Esophagus (tissue), 2 donors: ENCODE data around the gene ELAC2. TPM values are rescaled to one million over a fixed set of nuclear protein-coding genes. Genes with fewer than 3 reads are reported as not detected.

ENCODE experiments used
- H3K27ac ChIP-seq, 2 donors: one replicate each; pipeline ENCODE4 v1.5.1; 2013; ENCODE audit warnings: low read depth in 2 of 2, mild to moderate bottlenecking in 2 of 2, inconsistent platforms in 1 of 2, low read length in 1 of 2, moderate library complexity in 1 of 2
- H3K27me3 ChIP-seq, 2 donors: one replicate each; pipeline ENCODE4 v1.6.1; 2013; ENCODE audit warnings: low read length in 2 of 2, control low read depth in 1 of 2, mild to moderate bottlenecking in 1 of 2; ENCODE audit not compliant: insufficient read depth in 2 of 2, control insufficient read depth in 1 of 2
- H3K36me3 ChIP-seq, 2 donors: one replicate each; pipeline ENCODE4 v1.6.1; 2013; ENCODE audit warnings: low read length in 1 of 2; ENCODE audit not compliant: control insufficient read depth in 2 of 2, insufficient read depth in 2 of 2
- H3K4me1 ChIP-seq, 2 donors: one replicate each; pipeline ENCODE4 v1.6.1; 2013; ENCODE audit warnings: low read length in 1 of 2; ENCODE audit not compliant: control insufficient read depth in 2 of 2, insufficient read depth in 2 of 2
- H3K4me3 ChIP-seq, 2 donors: one replicate each; pipeline ENCODE4 v1.5.1; 2013; ENCODE audit warnings: low read length in 2 of 2, mild to moderate bottlenecking in 2 of 2, low read depth in 1 of 2, moderate library complexity in 1 of 2
- H3K9me3 ChIP-seq, 2 donors: one replicate each; pipeline ENCODE4 v1.6.1; 2013; ENCODE audit warnings: mild to moderate bottlenecking in 2 of 2, low read depth in 1 of 2, low read length in 1 of 2, moderate library complexity in 1 of 2; ENCODE audit not compliant: control insufficient read depth in 2 of 2, insufficient read depth in 1 of 2
- WGBS, 2 donors: extraction: QIAGEN DNeasy Blood & Tissue Kit; methylation state at CpG; one replicate each; pipeline ENCODE4 v1.1.7; 2013; 5-methylcytosine and 5-hydroxymethylcytosine counted together
- polyA plus RNA-seq, 2 donors: library from polyadenylated mRNA; stranded (reverse); fragments of 200-250 nt; gene quantifications; one replicate each; pipeline ENCODE4 v1.2.3, GENCODE V29; 2013
- donor health status: healthy with polysubstance abuse.
- donor health status: Bipolar disorder and iron deficiency.

The ELAC2 gene
- polyA plus RNA-seq, 2 donors, result 27.3 to 37.3 TPM

- Histone ChIP-seq H3K27me3 (no peaks in the 10 kb centered on the region), H3K4me3 (no peak overlapping the region), H3K9me3 (peaks cover 0 to 2% of the 10 kb centered on the region in 2 donors), H3K27ac (no peak overlapping the region), H3K36me3 (no peaks in the 10 kb centered on the region), H3K4me1 (no peaks in the 10 kb centered on the region)
- WGBS, 2 donors, result 88 to 90% methylated on average over 5 of the region's 5 CpGs
These were observed 51.4 kb downstream of the ELAC2 start for GRCh38 chr17:12966413-12966812.

DNA sequence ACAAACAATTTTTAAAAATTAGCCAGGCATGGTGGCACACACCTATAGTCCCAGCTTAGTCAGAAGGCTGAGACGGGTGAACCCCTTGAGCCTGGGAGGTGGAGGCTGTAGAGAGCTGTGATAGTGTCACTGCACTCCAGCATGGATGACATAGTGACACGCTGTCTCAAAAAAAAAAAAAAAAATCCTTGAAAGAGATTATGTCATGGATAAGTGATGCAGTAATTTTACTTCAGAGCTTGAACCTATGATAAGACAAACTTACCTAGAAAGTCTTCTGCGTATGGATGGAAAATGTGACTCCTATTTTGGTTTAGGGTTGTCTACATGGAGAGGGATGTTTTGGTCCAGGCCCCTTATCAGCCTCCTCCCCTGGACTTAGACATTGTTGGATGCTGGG lies 51.8 kb downstream of the ELAC2 start:
- H3K4me3 ChIP-seq, result no peak overlapping the region
- H3K27me3 ChIP-seq, result no peaks in the 10 kb centered on the region
- H3K27ac ChIP-seq, result no peak overlapping the region
- H3K4me1 ChIP-seq, result no peaks in the 10 kb centered on the region
- H3K9me3 ChIP-seq, result peaks cover 0 to 2% of the 10 kb centered on the region in 2 donors
- no peaks in the 10 kb centered on the region for H3K36me3 ChIP-seq
- WGBS, 2 donors, result 86 to 96% methylated on average over 3 of the region's 3 CpGs

GRCh38 chr17:12964840-12965239 lies 53.0 kb downstream of the ELAC2 start:
- WGBS, 2 donors, result 82 to 91% methylated on average over 10 of the region's 10 CpGs
- Histone ChIP-seq H3K27ac (no peak overlapping the region), H3K4me3 (no peak overlapping the region), H3K27me3 (no peaks in the 10 kb centered on the region), H3K36me3 (no peaks in the 10 kb centered on the region), H3K9me3 (peaks cover 0 to 2% of the 10 kb centered on the region in 2 donors), H3K4me1 (no peaks in the 10 kb centered on the region)

DNA sequence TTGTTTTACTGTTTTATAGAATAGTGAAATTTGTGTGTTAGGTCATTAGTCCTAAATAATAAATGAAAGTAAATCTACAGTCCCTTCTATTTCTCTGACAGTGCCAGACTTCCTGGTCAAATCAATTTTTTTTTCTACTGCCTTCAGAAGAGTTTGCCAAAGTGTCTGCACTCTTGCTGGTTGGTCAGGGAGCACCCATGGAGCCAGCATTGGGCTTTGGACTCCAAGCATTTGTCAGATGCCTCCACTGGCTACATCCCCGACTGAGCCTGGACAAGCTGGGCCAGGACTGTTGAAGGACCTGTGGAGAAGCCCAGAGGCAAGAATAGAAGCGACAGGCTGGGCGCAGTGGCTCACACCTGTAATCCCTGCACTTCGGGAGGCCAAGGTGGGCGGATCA lies 53.7 kb downstream of the ELAC2 start:
- Histone ChIP-seq H3K36me3 (no peaks in the 10 kb centered on the region), H3K9me3 (peaks cover 0 to 2% of the 10 kb centered on the region in 2 donors), H3K27ac (no peak overlapping the region), H3K4me1 (no peaks in the 10 kb centered on the region), H3K27me3 (no peaks in the 10 kb centered on the region), H3K4me3 (no peak overlapping the region)
- WGBS, 2 donors, result 85 to 90% methylated on average over 5 of the region's 5 CpGs

DNA sequence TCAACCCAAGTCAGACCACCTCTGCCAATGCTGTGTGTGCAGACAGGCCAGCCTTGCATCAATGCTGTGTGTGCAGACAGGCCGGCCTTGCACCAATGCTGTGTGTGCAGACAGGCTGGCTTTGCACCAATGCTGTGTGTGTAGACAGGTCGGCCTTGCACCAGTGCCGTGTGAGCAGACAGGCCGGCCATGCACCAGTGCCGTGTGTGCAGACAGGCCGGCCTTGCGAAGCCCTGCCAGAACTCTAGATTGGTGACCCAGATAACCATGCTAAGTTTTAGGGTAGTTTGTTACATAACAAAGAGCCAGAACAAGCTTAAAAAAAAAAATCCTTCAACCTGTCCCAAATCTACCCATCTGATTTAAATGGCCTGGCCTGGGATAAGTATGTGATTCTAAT lies 54.3 kb downstream of the ELAC2 start:
- no peaks in the 10 kb centered on the region for H3K27me3 ChIP-seq
- peaks cover 2% of the 10 kb centered on the region in 2 donors for H3K9me3 ChIP-seq
- H3K36me3 ChIP-seq, result no peaks in the 10 kb centered on the region
- H3K4me1 ChIP-seq, result no peaks in the 10 kb centered on the region
- WGBS, 2 donors, result 95% methylated on average over 7 of the region's 7 CpGs
- no peak overlapping the region for H3K4me3 ChIP-seq
- no peak overlapping the region for H3K27ac ChIP-seq

DNA sequence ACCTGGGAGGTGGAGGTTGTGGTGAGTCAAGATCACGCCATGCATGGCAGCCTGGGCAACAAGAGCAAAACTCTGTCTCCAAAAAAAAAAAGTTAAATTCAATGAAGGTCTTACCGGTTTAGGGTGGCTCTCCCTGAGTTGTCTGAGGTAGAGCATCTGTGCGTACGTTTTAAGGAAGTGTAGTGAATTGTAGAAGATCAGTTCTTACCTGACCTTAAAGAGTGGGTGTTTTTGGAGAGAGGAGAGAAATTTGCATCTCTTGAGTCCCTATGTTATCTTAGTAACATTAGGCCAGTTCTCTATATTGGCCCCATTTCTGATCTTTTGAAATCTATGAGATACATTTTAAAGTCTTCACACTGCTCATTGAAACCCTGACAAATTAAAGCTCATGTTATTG lies 56.2 kb downstream of the ELAC2 start:
- Histone ChIP-seq H3K27ac (no peak overlapping the region), H3K9me3 (peaks cover 2 to 3% of the 10 kb centered on the region in 2 donors), H3K4me3 (no peak overlapping the region), H3K4me1 (no peaks in the 10 kb centered on the region), H3K27me3 (no peaks in the 10 kb centered on the region), H3K36me3 (peaks cover 0 to under 1% of the 10 kb centered on the region in 2 donors)
- WGBS, 2 donors, result 87 to 94% methylated on average over 4 of the region's 4 CpGs

DNA sequence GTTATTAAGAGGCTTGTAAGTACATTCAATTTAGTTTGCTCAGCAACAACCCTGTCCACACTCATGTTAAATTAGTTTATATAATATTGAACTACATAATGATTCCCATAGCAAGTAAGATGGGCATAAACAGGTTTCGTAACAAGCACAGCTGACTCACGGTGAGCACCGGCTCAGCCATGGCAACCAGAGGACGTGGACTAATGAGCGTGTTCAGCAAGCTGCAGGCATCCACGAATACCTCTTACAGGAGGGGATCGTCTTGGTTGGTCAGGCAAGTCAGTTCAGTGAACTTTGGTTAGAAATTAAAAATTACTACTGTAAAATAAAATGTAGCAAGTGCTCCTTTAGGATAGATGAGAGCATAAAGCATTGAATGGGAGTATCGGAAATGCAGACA lies 58.4 kb downstream of the ELAC2 start:
- H3K27ac ChIP-seq, result no peak overlapping the region

DNA sequence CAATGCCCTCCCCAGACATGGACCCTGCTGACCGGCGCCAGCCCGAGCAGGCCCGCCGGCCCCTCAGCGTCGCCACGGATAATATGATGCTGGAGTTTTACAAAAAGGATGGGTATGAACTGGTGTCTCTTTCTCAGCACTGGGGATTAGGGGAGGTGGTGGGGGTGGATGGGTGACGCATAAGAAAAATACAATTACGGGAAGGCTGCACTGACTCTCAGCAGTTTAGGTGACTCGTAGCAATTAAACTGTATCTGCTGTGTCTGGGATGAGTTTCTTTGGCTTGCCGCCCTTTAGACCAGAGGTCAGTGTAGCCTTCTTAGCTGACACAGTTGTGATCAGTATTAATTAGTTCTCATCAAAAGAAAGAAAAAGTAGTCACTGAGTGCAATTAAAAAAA lies 59.0 kb downstream of the ELAC2 start:
- H3K27me3 ChIP-seq, result no peaks in the 10 kb centered on the region
- H3K4me3 ChIP-seq, result no peak overlapping the region
- no peak overlapping the region for H3K27ac ChIP-seq
- H3K9me3 ChIP-seq, result peaks cover 3 to 4% of the 10 kb centered on the region in 2 donors
- peaks cover 0 to 7% of the 10 kb centered on the region in 2 donors for H3K36me3 ChIP-seq
- no peaks in the 10 kb centered on the region for H3K4me1 ChIP-seq
- 96 to 97% methylated on average over 12 of the region's 12 CpGs for WGBS, 2 donors

More for the DNA sequence above, 58.4 kb downstream of the ELAC2 start:
- Histone ChIP-seq H3K36me3 (peaks cover 0 to 7% of the 10 kb centered on the region in 2 donors), H3K4me3 (no peak overlapping the region), H3K4me1 (no peaks in the 10 kb centered on the region), H3K27me3 (no peaks in the 10 kb centered on the region), H3K9me3 (peaks cover 3 to 4% of the 10 kb centered on the region in 2 donors)
- WGBS, 2 donors, result 91 to 94% methylated on average over 8 of the region's 8 CpGs

GRCh38 chr17:12955521-12955920 lies 62.3 kb downstream of the ELAC2 start:
- Histone ChIP-seq H3K27me3 (no peaks in the 10 kb centered on the region), H3K27ac (no peak overlapping the region), H3K36me3 (peaks cover 0 to 7% of the 10 kb centered on the region in 2 donors), H3K9me3 (peaks cover 3 to 4% of the 10 kb centered on the region in 2 donors), H3K4me1 (no peaks in the 10 kb centered on the region), H3K4me3 (no peak overlapping the region)
- 86 to 89% methylated on average over 5 of the region's 5 CpGs for WGBS, 2 donors

DNA sequence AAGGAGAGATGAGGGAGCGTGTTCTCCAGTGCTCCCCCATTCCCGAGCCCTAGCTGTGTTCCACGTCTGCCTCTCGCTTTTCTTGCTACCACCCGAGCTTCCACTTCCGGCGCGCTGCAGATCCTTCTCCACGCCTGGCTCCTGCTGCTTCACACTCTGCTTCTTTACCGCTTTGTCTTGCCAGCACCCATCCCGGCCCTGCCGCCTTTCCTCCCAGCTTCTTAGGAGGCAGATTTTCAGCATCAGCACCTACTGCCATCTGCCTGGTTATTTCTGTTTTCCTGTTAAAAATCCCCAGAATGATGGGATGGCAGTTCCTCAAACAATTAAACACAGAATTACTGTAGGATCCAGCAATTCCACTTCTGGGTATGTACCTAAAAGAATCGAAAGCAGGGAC lies 64.7 kb downstream of the ELAC2 start:
- 95 to 96% methylated on average over 13 of the region's 13 CpGs for WGBS, 2 donors
- Histone ChIP-seq H3K27me3 (no peaks in the 10 kb centered on the region), H3K36me3 (peaks cover 0 to 7% of the 10 kb centered on the region in 2 donors), H3K4me1 (no peaks in the 10 kb centered on the region), H3K4me3 (no peak overlapping the region), H3K9me3 (peaks cover 0 to 4% of the 10 kb centered on the region in 2 donors), H3K27ac (no peak overlapping the region)
